Cerebellar cortex (tissue), 1 donor: ENCODE measurements around the gene SETDB1.

Source experiments
- DNase-seq: peaks from one replicate; pipeline ENCODE4 v3.0.0-alpha.2; 2015; ENCODE audit warnings: low spot score

Gene SETDB1

DNA sequence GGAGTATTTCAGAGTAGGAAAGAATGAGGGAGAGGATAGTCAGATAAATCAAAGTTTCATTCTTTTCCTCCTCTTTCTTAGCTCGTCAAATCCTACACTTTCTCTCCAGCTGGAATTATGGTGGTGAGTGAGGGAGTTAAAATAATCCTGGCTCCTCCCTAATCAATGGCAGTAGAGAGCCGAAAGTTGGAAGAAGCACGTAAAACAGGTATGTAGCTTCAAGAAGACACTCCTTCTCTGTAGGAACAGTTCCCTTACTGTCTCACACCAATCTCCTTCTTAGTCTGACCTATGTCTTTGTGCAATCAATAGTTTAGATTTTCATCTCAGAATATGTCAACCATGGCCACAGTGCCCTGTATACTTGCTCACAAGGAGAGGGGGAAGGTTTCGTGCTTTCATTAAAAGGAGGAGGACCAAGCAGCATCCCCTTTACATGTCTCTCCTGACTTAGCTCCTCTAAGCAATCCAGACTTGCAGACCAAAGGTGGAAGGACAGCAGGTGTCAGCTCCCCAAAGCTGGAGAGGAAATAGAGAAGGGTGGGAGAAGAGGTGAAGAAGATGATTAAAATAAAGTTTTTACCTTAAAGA is 79.7 kb downstream of the SETDB1 start:
- DNase-seq: peak; percentile 58

GRCh38 chr1:151006327-151007052 is 80.3 kb downstream of the SETDB1 start, which contains the start of gene MINDY1:
Gene MINDY1, minus strand, starts transcription at chr1:151006902. Its CDS starts 4,285 bp downstream, at chr1:151002617.
- DNase-seq: peak; percentile 96

- no peak for DNase-seq
These were observed 81.7 kb downstream of the SETDB1 start for GRCh38 chr1:151007853-151008243.

DNA sequence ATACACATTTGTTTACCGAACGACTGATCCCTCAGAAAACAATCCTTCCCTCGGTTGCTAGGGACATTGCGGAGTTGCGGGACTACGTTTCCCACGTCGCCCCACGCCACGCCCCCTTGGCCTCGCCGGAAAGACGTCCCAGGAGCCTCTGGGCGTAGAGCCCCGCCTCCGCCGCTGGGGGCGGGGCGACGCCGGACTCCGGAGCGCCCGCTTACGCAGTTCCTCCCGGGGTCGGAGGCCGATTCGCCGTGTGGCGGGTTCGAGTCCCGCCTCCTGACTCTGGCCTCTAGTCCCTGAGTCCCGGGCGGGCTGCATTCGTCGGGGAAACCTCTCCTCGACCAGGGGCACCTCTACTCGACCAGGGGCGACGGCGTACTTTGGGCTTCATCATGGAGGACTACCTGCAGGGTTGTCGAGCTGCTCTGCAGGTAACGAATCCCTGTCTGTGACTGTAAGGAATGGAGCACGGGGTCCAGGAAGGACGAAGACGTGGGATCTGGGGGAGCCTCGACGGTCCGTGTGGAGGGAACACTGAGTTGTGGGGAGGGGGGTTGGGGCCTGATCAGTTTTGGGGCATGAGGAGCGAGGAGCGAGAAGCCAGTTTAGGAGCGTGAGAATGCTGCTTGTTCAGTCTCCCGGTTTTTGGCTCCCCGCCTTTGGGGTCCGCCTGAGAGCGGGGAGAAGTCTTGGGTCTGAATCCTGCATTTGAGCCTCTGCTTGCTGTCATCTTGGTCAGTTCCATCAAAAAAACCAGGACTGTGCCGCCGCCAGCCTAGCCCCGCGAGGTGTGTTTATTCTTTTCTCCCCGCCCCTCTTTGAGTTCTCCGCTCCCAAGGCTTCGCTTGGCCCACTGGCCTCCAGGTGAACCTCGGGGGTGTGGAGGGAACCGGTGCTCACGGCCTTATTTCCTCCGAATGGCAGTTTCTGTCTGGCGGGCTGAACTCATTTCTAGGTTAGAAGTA is 82.4 kb downstream of the SETDB1 start, which contains the start of gene PRUNE1:
Gene PRUNE1, plus strand, starts transcription at position 206 of the 962 bp plus-strand sequence. Its CDS starts 184 bp downstream, at position 390.
- DNase-seq: peak; percentile 95

- DNase-seq: no peak
These were observed 83.0 kb downstream of the SETDB1 start for GRCh38 chr1:151009206-151009587.

GRCh38 chr1:151009674-151010345 is 83.6 kb downstream of the SETDB1 start:
- DNase-seq: no peak

DNA sequence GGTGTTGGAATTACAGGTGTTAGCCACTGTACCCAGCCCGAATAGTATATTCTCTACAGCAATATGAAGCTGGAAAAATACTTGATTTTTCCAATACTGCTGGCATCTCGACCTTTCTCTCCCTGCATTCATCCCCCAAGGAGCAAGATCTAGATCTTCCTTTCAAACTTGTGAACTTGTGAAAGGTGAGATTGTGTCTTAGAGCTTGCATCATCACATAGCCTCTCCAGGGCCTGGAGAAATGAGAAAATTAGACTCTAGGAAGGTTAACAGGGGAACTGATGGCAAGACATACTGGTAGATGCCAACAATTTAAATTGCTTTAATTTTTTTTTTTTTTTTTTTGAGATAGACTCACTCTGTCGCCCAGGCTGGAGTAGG is 84.2 kb downstream of the SETDB1 start:
- no peak for DNase-seq

DNA sequence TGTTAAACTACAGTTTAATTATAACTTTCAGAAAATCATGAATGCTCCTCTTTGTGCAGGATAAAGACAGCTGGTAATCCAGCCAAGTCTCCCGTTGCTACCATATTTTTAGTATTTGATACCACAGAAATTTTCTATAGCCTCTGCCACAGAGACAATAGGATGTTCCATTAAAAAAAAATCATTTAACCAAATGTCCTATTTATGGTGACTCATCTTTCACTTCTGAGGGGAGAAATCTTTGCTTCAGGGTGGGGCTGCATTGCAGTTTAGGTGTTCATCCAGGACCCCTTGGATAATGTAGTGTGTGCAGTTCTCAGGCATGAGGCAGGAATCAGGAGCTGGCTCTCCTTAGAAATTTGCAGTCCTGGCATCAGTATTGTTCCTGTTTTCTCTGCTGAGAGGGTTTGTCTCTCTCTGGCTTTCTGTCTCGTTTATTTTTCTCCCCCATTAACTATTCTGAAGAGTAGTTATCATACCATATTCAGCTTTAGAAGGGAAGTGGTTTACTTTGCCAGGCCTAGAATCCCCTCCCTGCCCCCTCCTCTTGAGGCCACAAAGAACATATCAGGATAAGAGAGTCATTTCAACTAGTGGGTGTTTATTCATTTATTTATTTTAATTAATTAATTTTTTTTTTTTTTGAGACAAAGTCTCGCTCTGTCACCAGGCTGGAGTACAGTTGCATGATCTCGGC is 85.1 kb downstream of the SETDB1 start:
- DNase-seq: no peak

DNA sequence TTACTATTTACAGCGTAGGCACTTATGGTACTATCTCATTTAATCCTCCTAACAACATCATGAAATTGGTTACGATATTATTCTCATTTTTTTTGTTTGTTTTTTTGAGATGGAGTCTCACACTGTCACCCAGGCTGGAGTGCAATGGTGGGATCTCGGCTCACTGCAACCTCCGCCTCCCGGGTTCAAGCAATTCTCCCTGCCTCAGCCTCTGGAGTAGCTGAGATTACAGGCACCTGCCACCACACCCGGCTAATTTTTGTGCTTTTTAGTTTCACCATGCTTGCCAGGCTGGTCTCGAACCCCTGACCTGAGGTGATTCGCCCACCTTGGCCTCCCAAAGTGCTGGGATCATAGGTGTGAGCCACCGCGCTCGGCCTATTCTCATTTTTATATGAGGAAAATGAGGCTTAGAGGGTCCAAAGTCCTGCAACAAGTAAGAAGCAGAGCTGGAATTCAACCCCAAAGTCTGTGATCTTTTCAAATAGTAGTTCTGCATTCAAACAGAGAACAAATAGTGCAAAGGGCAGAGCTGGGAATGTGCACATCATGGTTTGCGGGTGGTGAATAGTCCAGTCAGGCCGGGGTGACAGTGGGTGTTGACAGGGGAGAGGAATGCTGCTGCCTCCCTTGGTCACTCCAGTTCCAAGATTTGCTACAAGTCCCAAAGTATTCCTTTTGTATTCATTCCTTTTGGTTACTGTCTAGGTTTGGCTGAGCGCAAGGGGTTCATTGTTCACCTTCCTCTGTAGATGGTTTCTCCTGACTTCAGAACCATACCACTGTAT is 86.7 kb downstream of the SETDB1 start:
- DNase-seq: no peak

DNA sequence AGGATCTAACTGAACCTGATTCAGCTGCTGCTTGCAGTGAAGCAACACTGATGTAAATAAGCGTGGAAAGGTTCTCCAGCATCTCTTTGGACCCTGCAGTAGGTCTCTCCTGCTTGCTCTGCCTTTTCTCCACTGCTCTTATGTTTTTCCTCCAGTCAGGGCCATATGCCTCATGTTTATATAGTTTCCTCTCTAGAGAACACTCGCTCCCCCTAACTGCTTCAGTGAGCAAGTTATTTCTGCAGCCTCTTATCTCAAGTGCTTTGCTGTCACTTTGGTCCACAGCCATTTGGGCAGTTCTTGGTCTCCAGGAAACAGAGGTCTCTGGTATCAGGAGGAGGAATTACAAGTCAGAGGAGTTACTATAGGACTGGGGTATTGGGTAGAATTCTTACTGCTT is 87.4 kb downstream of the SETDB1 start:
- no peak for DNase-seq
